ENCODE data around the gene THUMPD3. TPM values are rescaled to one million over a fixed set of nuclear protein-coding genes. Genes with fewer than 3 reads are reported as not detected.

THUMPD3 gene
- total RNA-seq, 1 donor from 2014 or later = 24.4 TPM

DNA sequence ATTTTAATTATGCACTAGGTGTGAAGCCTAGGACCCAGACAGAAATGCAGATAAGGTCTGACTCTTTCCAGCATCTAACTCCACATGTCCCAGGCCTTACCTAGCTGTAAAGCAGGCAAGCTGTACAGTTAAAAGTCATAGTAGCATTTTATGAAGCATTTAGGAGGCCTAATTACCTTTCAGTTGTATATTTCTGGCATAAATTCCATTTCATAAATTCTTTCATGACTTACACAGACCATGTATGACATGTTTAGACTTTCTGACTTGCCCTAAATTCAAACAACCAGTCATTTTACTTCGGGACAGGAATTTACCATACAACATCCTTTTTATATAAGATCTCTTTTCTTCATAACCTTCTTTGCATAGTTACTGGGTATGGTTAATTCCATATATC lies 35.3 kb upstream of the THUMPD3 start:
- H3K27ac ChIP-seq = no peak overlapping the region
- no peaks in the 10 kb centered on the region for H3K9me3 ChIP-seq
- no peak overlapping the region for H3K4me3 ChIP-seq
- DNase-seq (ENCODE audit: low spot score in 2 of 2) = no peak
- intact Hi-C loops (cut with DNase I) = no loop called here
- H3K36me3 ChIP-seq = no peaks in the 10 kb centered on the region
- no peaks in the 10 kb centered on the region for H3K27me3 ChIP-seq
- TF ChIP-seq, protein P1, sequence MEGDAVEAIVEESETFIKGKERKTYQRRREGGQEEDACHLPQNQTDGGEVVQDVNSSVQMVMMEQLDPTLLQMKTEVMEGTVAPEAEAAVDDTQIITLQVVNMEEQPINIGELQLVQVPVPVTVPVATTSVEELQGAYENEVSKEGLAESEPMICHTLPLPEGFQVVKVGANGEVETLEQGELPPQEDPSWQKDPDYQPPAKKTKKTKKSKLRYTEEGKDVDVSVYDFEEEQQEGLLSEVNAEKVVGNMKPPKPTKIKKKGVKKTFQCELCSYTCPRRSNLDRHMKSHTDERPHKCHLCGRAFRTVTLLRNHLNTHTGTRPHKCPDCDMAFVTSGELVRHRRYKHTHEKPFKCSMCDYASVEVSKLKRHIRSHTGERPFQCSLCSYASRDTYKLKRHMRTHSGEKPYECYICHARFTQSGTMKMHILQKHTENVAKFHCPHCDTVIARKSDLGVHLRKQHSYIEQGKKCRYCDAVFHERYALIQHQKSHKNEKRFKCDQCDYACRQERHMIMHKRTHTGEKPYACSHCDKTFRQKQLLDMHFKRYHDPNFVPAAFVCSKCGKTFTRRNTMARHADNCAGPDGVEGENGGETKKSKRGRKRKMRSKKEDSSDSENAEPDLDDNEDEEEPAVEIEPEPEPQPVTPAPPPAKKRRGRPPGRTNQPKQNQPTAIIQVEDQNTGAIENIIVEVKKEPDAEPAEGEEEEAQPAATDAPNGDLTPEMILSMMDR (IDR thresholded peaks at IDR 0.05) = no peak
- H3K4me1 ChIP-seq = no peaks in the 10 kb centered on the region

DNA sequence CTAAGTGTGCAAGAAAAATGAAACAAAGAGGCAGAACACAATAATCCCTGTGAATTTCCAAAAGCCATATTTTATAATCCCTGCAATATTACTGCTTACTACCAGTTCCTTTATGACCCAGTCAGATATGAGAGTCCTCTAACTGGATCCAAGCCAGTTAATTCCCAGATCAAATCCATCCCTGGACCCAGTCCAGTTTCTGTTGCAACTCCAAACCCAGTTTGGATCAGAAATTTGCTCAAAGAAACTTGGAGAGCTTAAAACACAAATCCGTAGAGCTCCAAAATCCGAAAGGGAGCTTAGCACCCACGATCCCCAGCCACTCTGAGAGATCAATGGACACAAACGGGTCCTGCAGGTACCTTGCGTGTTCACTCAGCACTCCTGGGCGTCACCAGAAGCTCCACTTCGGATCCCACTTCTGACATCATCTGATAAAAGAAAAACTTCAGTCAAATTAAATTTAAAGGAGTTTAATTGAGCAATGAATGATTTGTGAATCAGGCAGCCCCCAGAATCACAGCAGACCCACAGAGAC lies 32.6 kb upstream of the THUMPD3 start:
- Histone ChIP-seq H3K9me3 (no peaks in the 10 kb centered on the region), H3K4me3 (no peak overlapping the region), H3K27ac (no peak overlapping the region), H3K36me3 (no peaks in the 10 kb centered on the region), H3K4me1 (no peaks in the 10 kb centered on the region), H3K27me3 (no peaks in the 10 kb centered on the region)
- TF ChIP-seq, protein P1 (IDR thresholded peaks at IDR 0.05) = no peak
- no peak for DNase-seq (ENCODE audit: low spot score in 2 of 2)
- intact Hi-C loops (cut with DNase I) = no loop called here

DNA sequence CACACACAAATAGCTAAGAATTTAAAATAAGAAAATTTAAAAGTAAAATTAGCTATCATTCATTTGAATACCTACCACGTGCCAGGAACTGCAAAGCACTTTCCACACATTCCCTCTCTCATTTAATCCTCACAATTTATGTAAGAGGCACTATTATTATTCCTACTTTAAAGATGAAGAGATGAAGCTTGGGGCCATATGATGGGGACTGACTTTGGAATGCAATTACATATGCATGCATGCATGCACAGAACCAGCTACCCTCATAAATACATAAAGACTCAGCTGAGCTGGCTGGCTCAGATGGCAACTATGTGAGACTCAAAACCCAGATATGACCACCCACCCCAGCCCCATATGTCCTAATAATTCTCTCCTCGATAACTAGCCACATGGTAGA lies 31.7 kb upstream of the THUMPD3 start:
- no peak overlapping the region for H3K27ac ChIP-seq
- intact Hi-C loops (cut with DNase I) = no loop called here
- H3K9me3 ChIP-seq = no peaks in the 10 kb centered on the region
- no peaks in the 10 kb centered on the region for H3K27me3 ChIP-seq
- TF ChIP-seq, protein P1 (IDR thresholded peaks at IDR 0.05) = no peak
- H3K36me3 ChIP-seq = no peaks in the 10 kb centered on the region
- H3K4me3 ChIP-seq = no peak overlapping the region
- DNase-seq (ENCODE audit: low spot score in 2 of 2) = no peak
- no peaks in the 10 kb centered on the region for H3K4me1 ChIP-seq

DNA sequence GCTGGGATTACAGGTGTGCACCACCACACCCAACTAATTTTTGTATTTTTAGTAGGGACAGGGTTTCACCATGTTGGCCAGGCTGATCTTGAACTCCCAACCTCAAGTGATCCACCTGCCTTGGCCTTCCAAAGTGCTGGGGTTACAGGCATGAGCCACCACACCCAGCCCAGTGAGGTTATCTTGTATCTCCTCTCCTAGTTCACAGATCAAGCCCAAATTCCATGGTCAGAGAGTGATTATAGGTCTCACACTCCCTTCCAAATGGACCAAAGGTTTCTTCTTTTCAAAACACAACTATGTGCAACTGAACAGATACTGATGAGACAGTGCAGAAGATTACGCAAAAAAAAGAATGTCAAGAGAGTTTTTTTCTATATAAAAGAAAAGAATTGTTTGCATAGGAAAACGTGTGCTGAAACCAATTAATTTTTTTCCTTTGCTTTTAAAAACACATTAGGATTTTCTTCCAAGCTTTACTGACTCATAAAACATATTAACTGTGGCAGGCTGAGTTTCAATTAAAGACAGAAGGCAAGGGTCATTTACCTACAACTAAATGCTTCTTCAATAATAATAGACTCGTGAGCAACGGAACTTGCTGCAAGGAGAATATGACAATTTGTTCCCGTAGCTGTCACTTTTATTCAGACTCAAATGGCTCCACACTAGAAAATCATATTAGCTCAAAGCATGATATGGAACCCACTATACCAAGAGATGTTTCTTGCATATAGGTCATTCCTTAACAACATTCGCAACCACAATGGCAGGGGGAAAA lies 30.4 kb upstream of the THUMPD3 start:
- TF ChIP-seq, protein P1 (IDR thresholded peaks at IDR 0.05) = no peak
- Histone ChIP-seq H3K4me1 (no peaks in the 10 kb centered on the region), H3K9me3 (no peaks in the 10 kb centered on the region), H3K27ac (no peak overlapping the region), H3K4me3 (no peak overlapping the region), H3K27me3 (no peaks in the 10 kb centered on the region), H3K36me3 (no peaks in the 10 kb centered on the region)
- intact Hi-C loops (cut with DNase I) = no loop called here
- DNase-seq (ENCODE audit: low spot score in 2 of 2) = no peak

DNA sequence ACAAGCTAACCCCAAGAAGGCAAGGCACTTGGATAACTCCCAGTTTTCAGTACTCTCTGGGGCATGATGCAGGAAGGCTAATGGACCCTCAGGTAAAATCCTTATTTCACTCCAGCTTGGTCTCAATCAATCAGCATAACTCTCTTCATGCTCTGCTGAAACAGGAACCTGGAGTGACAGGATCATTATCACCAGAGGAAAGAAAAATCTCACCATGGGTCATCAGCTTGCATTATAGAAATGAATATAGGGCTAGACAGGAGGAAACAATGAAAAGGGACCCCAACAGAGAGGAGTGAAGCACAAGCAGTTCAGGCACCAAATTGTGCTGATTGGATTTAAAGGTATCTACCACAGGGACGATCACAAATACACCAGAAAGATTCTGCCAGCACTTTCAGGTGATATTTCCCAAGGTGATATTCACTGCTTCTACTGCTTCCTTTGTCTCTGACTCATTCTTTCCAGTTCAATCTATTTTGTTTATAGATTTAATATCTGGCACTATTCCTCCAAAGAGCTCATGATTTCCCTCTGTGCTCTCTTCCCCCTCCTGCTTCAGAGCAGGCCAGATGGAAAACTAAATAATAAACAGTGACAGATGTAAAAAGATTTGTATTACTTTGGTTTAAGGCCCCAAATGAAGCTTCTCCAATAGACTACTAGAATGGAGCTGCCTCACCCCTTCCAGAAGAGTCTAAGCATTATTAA lies 22.9 kb upstream of the THUMPD3 start:
- no peaks in the 10 kb centered on the region for H3K9me3 ChIP-seq
- no peaks in the 10 kb centered on the region for H3K4me1 ChIP-seq
- H3K27ac ChIP-seq = no peak overlapping the region

More for the DNA sequence above, 22.9 kb upstream of the THUMPD3 start:
- intact Hi-C loops (cut with DNase I) = no loop called here
- no peak for DNase-seq (ENCODE audit: low spot score in 2 of 2)
- Histone ChIP-seq H3K4me3 (no peak overlapping the region), H3K27me3 (no peaks in the 10 kb centered on the region), H3K36me3 (no peaks in the 10 kb centered on the region)
- TF ChIP-seq, protein P1 (IDR thresholded peaks at IDR 0.05) = no peak

All from ascending aorta (tissue), 2 donors.